GM18861 (cell line): ENCODE measurements around the gene ELF4.

Experiments used
- ATAC-seq: cut with Tn5 transposase; IDR thresholded peaks from one replicate; pipeline ENCODE4 v1.9.1; 2021; ENCODE audit not compliant: unreplicated experiment

The ELF4 gene

GRCh38 chrX:130085551-130086446 lies 24.5 kb downstream of the ELF4 start:
- no peak for ATAC-seq

GRCh38 chrX:130084631-130085237 lies 25.6 kb downstream of the ELF4 start:
- peak; percentile 28 for ATAC-seq

GRCh38 chrX:130083656-130084382 lies 26.5 kb downstream of the ELF4 start:
- ATAC-seq = no peak

GRCh38 chrX:130083107-130083490 lies 27.2 kb downstream of the ELF4 start:
- ATAC-seq = no peak

- ATAC-seq = peak; percentile 58
These were observed 27.8 kb downstream of the ELF4 start for GRCh38 chrX:130082244-130083106.

GRCh38 chrX:130081421-130082045 lies 28.8 kb downstream of the ELF4 start:
- ATAC-seq = no peak

- ATAC-seq = no peak
These were observed 29.4 kb downstream of the ELF4 start for GRCh38 chrX:130080791-130081367.

- no peak for ATAC-seq
These were observed 30.4 kb downstream of the ELF4 start for GRCh38 chrX:130079824-130080406.

GRCh38 chrX:130075777-130076176 lies 34.5 kb downstream of the ELF4 start:
- no peak for ATAC-seq

GRCh38 chrX:130072345-130072740 lies 38.0 kb downstream of the ELF4 start:
- ATAC-seq = no peak

- ATAC-seq = no peak
These were observed 38.5 kb downstream of the ELF4 start for GRCh38 chrX:130071611-130072344.

- ATAC-seq = no peak
These were observed 43.2 kb downstream of the ELF4 start for GRCh38 chrX:130066975-130067615.

- peak; percentile 92 for ATAC-seq
These were observed 49.9 kb downstream of the ELF4 start for GRCh38 chrX:130060122-130061069.

- ATAC-seq = no peak
These were observed 51.6 kb downstream of the ELF4 start for GRCh38 chrX:130058652-130059051.

GRCh38 chrX:130057209-130057608 lies 53.1 kb downstream of the ELF4 start:
- ATAC-seq = no peak

GRCh38 chrX:130055899-130056298 lies 54.4 kb downstream of the ELF4 start:
- ATAC-seq = no peak

- no peak for ATAC-seq
These were observed 55.2 kb downstream of the ELF4 start for GRCh38 chrX:130055103-130055502.
